K562 (cell line): Measurements from ENCODE around the gene SLC4A4. TPM values are rescaled to one million over a fixed set of nuclear protein-coding genes. Genes with fewer than 3 reads are reported as not detected.

Experiments used
- ATAC-seq: fragments of 200-7000 bp; cut with Tn5 transposase; 3 replicates; pipeline ENCODE4 v1.9.1; 2020; ENCODE audit warnings: moderate library complexity
- BruUV-seq: library from RNA; stranded (reverse); fragments of 400-500 nt; replicated peaks from 2 replicates; lab custom pipeline; 2021; lab: Mats Ljungman, UMichigan
- CTCF ChIA-PET: fragments of 300-600 bp; formaldehyde crosslinking; extraction: SDS; loops from one replicate; lab custom pipeline; 2021; ENCODE audit warnings: low intra/inter-chr PET ratio; lab: Yijun Ruan, JAX
- POLR2A ChIA-PET: fragments of 300-600, 350-650 bp; sonication (Branson Sonifier 250); formaldehyde crosslinking; extraction: SDS; loops from one replicate; lab custom pipeline; 2021; ENCODE audit warnings: antibody characterized with exemption, inconsistent platforms; lab: Yijun Ruan, JAX
- DNase-seq, 4 experiments: peaks; one replicate each; pipeline versions ENCODE4 v3.0.0 to v3.0.0-alpha.2; 2011 to 2018; ENCODE audit warnings: low spot score in 3 of 4, mixed read lengths in 3 of 4; ENCODE audit errors: extremely low read depth in 1 of 4
- FAIRE-seq: peaks from 2 replicates; lab custom pipeline; 2011; peaks lifted over from hg19 to GRCh38; lab: Jason Lieb, UNC
- H2AFZ ChIP-seq: 2 replicates; pipeline ENCODE4 v1.6.0; 2011; ENCODE audit warnings: low read depth, low read length, control low read depth, inconsistent platforms
- H3K27ac ChIP-seq: fragments of 200-600 bp; 3 replicates; pipeline ENCODE4 v1.8.0; 2011; ENCODE audit warnings: low read depth, mild to moderate bottlenecking, control low read depth, inconsistent platforms, low read length, moderate library complexity, mixed read lengths; ENCODE audit errors: extremely low read depth
- H3K27me3 ChIP-seq, 2 experiments: fragments of 300-600 bp in 1 of 2; 2 replicates in 1 of 2; 3 replicates in 1 of 2; pipeline versions ENCODE4 v1.6.0 to v1.8.0; 2011; ENCODE audit warnings: inconsistent platforms in 2 of 2, low read length in 2 of 2, mild to moderate bottlenecking in 1 of 2, mixed read lengths in 1 of 2, moderate library complexity in 1 of 2; ENCODE audit not compliant: control insufficient read depth in 2 of 2, insufficient read depth in 2 of 2
- H3K36me3 ChIP-seq: fragments of 300-600 bp; 3 replicates; pipeline ENCODE4 v1.8.0; 2011; ENCODE audit warnings: mild to moderate bottlenecking, low read length, inconsistent platforms; ENCODE audit not compliant: control insufficient read depth, insufficient read depth
- H3K4me1 ChIP-seq, 2 experiments: fragments of 200-600 bp in 1 of 2; replicated peaks in 1 of 2; 2 replicates in 1 of 2; 3 replicates in 1 of 2; pipeline versions ENCODE4 v1.5.1 to v1.8.0; 2011; ENCODE audit warnings: inconsistent platforms in 2 of 2, low read length in 2 of 2, mild to moderate bottlenecking in 1 of 2, mixed read lengths in 1 of 2, moderate library complexity in 1 of 2; ENCODE audit not compliant: control insufficient read depth in 2 of 2, insufficient read depth in 2 of 2
- H3K4me2 ChIP-seq: 2 replicates; pipeline ENCODE4 v1.6.1; 2011; ENCODE audit warnings: low read length, control low read depth, inconsistent platforms, mixed read lengths; ENCODE audit not compliant: insufficient read depth
- H3K4me3 ChIP-seq: fragments of 200-600 bp; sonication (generic), shearing (Covaris generic); 2 replicates; pipeline ENCODE4 v1.5.1; 2016; ENCODE audit warnings: control low read depth, inconsistent platforms
- H3K79me2 ChIP-seq: fragments of 200-600 bp; 3 replicates; pipeline ENCODE4 v1.8.0; 2011; ENCODE audit warnings: low read length, inconsistent platforms; ENCODE audit not compliant: control insufficient read depth, insufficient read depth
- H3K9ac ChIP-seq, 2 experiments: 2 replicates each; pipeline versions ENCODE4 v1.6.0 to v1.6.1; 2011; ENCODE audit warnings: low read depth in 2 of 2, low read length in 2 of 2, control low read depth in 1 of 2, inconsistent platforms in 1 of 2, mild to moderate bottlenecking in 1 of 2, mixed read lengths in 1 of 2; ENCODE audit not compliant: insufficient read depth in 1 of 2
- H3K9me1 ChIP-seq: one replicate; pipeline ENCODE4 v1.6.0; 2011; ENCODE audit warnings: inconsistent platforms, mild to moderate bottlenecking, low read length, moderate library complexity; ENCODE audit not compliant: control insufficient read depth, insufficient read depth
- H3K9me3 ChIP-seq: replicated peaks from 2 replicates; pipeline ENCODE4 v1.5.1; 2011; ENCODE audit warnings: low read depth, low read length, inconsistent platforms; ENCODE audit not compliant: control insufficient read depth, insufficient read depth
- H4K20me1 ChIP-seq: replicated peaks from 2 replicates; pipeline ENCODE4 v1.6.1; 2011; ENCODE audit warnings: low read length, inconsistent platforms, mixed read lengths; ENCODE audit not compliant: control insufficient read depth, insufficient read depth
- CLOCK ChIP-seq: fragments of 250-450 bp; sonication (Bioruptor Pico); IDR thresholded peaks from 2 replicates; pipeline ENCODE4 v1.4.0; 2020; ENCODE audit warnings: mild to moderate bottlenecking, moderate library complexity, borderline replicate concordance
- EP400 ChIP-seq: fragments of 450-650 bp; IDR thresholded peaks from 2 replicates; pipeline ENCODE4 v1.6.1; 2017; ENCODE audit warnings: antibody characterized with exemption, mild to moderate bottlenecking, moderate library complexity
- ESRRB ChIP-seq: fragments of 250-450 bp; sonication (Bioruptor Pico); IDR thresholded peaks from 2 replicates; pipeline ENCODE4 v1.5.0; 2020; ENCODE audit warnings: mild to moderate bottlenecking, moderate library complexity, borderline replicate concordance
- SMAD1 ChIP-seq: fragments of 150-350 bp; IDR thresholded peaks from 2 replicates; pipeline ENCODE4 v1.6.1; 2014; ENCODE audit warnings: low read length, low read depth; ENCODE audit not compliant: partially characterized antibody
- TAF1 ChIP-seq: IDR thresholded peaks from 2 replicates; pipeline ENCODE4 v1.6.1; 2011; ENCODE audit warnings: mild to moderate bottlenecking, low read length, moderate library complexity; ENCODE audit not compliant: insufficient read depth, control insufficient read depth, severe bottlenecking; ENCODE audit errors: extremely low read depth
- ZNF280A ChIP-seq: fragments of 450-650 bp; IDR thresholded peaks from 2 replicates; pipeline ENCODE4 v1.6.1; 2018; ENCODE audit warnings: mild to moderate bottlenecking, low read depth; ENCODE audit not compliant: partially characterized antibody
- WGBS: fragments of 100-300 bp; shearing (Covaris generic); methylation state at CpG from one replicate; pipeline ENCODE4 v1.1.6; 2016; ENCODE audit warnings: low coverage, mixed read lengths; ENCODE audit not compliant: insufficient coverage; ENCODE audit errors: missing lambda C conversion rate; 5-methylcytosine and 5-hydroxymethylcytosine counted together
- in situ Hi-C: fragments of 300-500 bp; cut with MboI; formaldehyde crosslinking; loops from 4 replicates; pipeline ENCODE4 v1.15.0; 2018; ENCODE audit warnings: inconsistent platforms, mixed read lengths
- intact Hi-C: fragments of 100-400 bp; cut with micrococcal nuclease; formaldehyde crosslinking; loops from 2 replicates; pipeline ENCODE4 v1.14.2; 2022
- polyA plus RNA-seq, 8 experiments: library from polyadenylated mRNA; depleted of rRNA in 4 of 8; stranded (reverse) in 5 of 8; unstranded in 3 of 8; fragments of >200 nt; fragmentation: Nextera tagmentation in 2 of 8; fragmentation: Illumina TruSeq in 1 of 8; extraction: Ambion mirVana in 2 of 8; extraction: Trizol in 1 of 8; gene quantifications; 2 replicates each; pipeline versions ENCODE4 v1.2.1 to v1.2.3, GENCODE V29; 2011 to 2014; ENCODE audit warnings: inconsistent platforms in 1 of 8, missing spikeins in 1 of 8
- total RNA-seq, 7 experiments: library from RNA; depleted of rRNA in 6 of 7; stranded (reverse); fragments of >200 nt in 6 of 7; fragmentation: Illumina TruSeq in 2 of 7; extraction: Trizol in 2 of 7; gene quantifications; 2 replicates each; pipeline versions ENCODE4 v1.2.1 to v1.2.3, GENCODE V29; 2011 to 2021; ENCODE audit warnings: low replicate concordance in 1 of 7

The SLC4A4 gene
- total and polyA plus RNA-seq, 9 of the 15 experiments (the other 6 are each of a cell fraction or from before 2014, with no cell fraction given) = 0.01 to 0.18 (median 0.07) TPM; not detected in 2

GRCh38 chr4:71564775-71565174 is 226.0 kb downstream of the SLC4A4 start:
- no peaks in the 10 kb centered on the region for H3K79me2 ChIP-seq
- no peak for FAIRE-seq
- no peak for TF ChIP-seq ZNF280A
- H3K9ac ChIP-seq = no peak overlapping the region
- no peak overlapping the region for H3K27ac ChIP-seq
- ChIA-PET POLR2A (no interaction called here), CTCF (no interaction called here)
- H3K27me3 ChIP-seq = no peaks in the 10 kb centered on the region
- no peaks in the 10 kb centered on the region for H3K4me1 ChIP-seq
- in situ Hi-C loops (no loop called here), intact Hi-C loops (no loop called here)
- H4K20me1 ChIP-seq = no peaks in the 10 kb centered on the region
- BruUV-seq = no TSS peak
- 0% methylated on average over 2 of the region's 2 CpGs for WGBS
- H3K9me3 ChIP-seq = no peaks in the 10 kb centered on the region
- H2AFZ ChIP-seq = no peak overlapping the region
- no peaks in the 10 kb centered on the region for H3K9me1 ChIP-seq
- no peak for DNase-seq
- ATAC-seq = no peak
- H3K4me2 ChIP-seq = no peak overlapping the region
- H3K36me3 ChIP-seq = no peaks in the 10 kb centered on the region
- H3K4me3 ChIP-seq = no peak overlapping the region

- FAIRE-seq = no peak
- BruUV-seq = no TSS peak
- TF ChIP-seq CLOCK = no peak
- TF ChIP-seq TAF1 = no peak
- TF ChIP-seq SMAD1 = no peak
- TF ChIP-seq ESRRB (CRISPR knock-in tag) = no peak
- TF ChIP-seq EP400 = no peak
Observed at GRCh38 chr4:71566856-71567255, 228.0 kb downstream of the SLC4A4 start.

More at GRCh38 chr4:71566856-71567255, 228.0 kb downstream of the SLC4A4 start:
- in situ Hi-C loops (no loop called here), intact Hi-C loops (no loop called here)
- ChIA-PET CTCF (no interaction called here), POLR2A (no interaction called here)
- Histone ChIP-seq H3K4me3 (no peak overlapping the region), H3K4me1 (no peaks in the 10 kb centered on the region), H3K79me2 (no peaks in the 10 kb centered on the region), H2AFZ (no peak overlapping the region), H3K9ac (no peak overlapping the region), H3K27me3 (no peaks in the 10 kb centered on the region), H3K4me2 (no peak overlapping the region), H4K20me1 (no peaks in the 10 kb centered on the region), H3K9me1 (no peaks in the 10 kb centered on the region), H3K27ac (no peak overlapping the region), H3K36me3 (no peaks in the 10 kb centered on the region), H3K9me3 (no peaks in the 10 kb centered on the region)
- no peak for DNase-seq
- WGBS = 0% methylated on average over 3 of the region's 3 CpGs
- ATAC-seq = no peak
